ENCODE data around the gene PRDM2. TPM values are rescaled to one million over a fixed set of nuclear protein-coding genes. Genes with fewer than 3 reads are reported as not detected.

Gene PRDM2
- total RNA-seq, 2 experiments from 2014 or later = 41.7 to 44.6 TPM

GRCh38 chr1:13786541-13786940 lies 86.6 kb downstream of the PRDM2 start:
- CTCF ChIA-PET = interaction anchor here (0.5 kb wide), 1 partner anchor 13 kb away, joined by 3 read pairs; no protein-coding TSS in a partner anchor
- no peak overlapping the region for H3K27ac Mint-ChIP-seq
- H3K9me3 Mint-ChIP-seq = no peaks in the 10 kb centered on the region

GRCh38 chr1:13788795-13789194 lies 88.8 kb downstream of the PRDM2 start:
- ChIA-PET CTCF (no interaction called here), POLR2A (no interaction called here)
- no peak for DNase-seq
- intact Hi-C loops (cut with micrococcal nuclease) = no loop called here
- H3K4me3 Mint-ChIP-seq = no peak overlapping the region
- peaks cover 32% of the 10 kb centered on the region for H3K36me3 Mint-ChIP-seq
- no peaks in the 10 kb centered on the region for H3K9me3 Mint-ChIP-seq
- no peak overlapping the region for H3K27ac Mint-ChIP-seq
- H3K27me3 Mint-ChIP-seq = no peaks in the 10 kb centered on the region
- H3K4me1 Mint-ChIP-seq (ENCODE audit: low read depth) = peaks cover 52% of the 10 kb centered on the region

More at GRCh38 chr1:13786541-13786940, 86.6 kb downstream of the PRDM2 start:
- H3K4me3 Mint-ChIP-seq = no peak overlapping the region
- H3K4me1 Mint-ChIP-seq (ENCODE audit: low read depth) = peaks cover 57% of the 10 kb centered on the region
- POLR2A ChIA-PET = no interaction called here
- H3K27me3 Mint-ChIP-seq = no peaks in the 10 kb centered on the region
- no peak for DNase-seq
- intact Hi-C loops (cut with micrococcal nuclease) = no loop called here
- H3K36me3 Mint-ChIP-seq = peaks cover 40% of the 10 kb centered on the region

- no peak overlapping the region for H3K4me3 Mint-ChIP-seq
- peaks cover 34% of the 10 kb centered on the region for H3K36me3 Mint-ChIP-seq
- H3K9me3 Mint-ChIP-seq = no peaks in the 10 kb centered on the region
- H3K4me1 Mint-ChIP-seq (ENCODE audit: low read depth) = peaks cover 56% of the 10 kb centered on the region
- DNase-seq = no peak
- POLR2A ChIA-PET = no interaction called here
- CTCF ChIA-PET = no interaction called here
- H3K27me3 Mint-ChIP-seq = no peaks in the 10 kb centered on the region
- no peak overlapping the region for H3K27ac Mint-ChIP-seq
- intact Hi-C loops (cut with micrococcal nuclease) = loop anchor here (5.0 kb wide), 1 partner anchor 38 kb away; no protein-coding TSS in a partner anchor
Measured at GRCh38 chr1:13790290-13791030, 90.5 kb downstream of the PRDM2 start.

- H3K27me3 Mint-ChIP-seq = no peaks in the 10 kb centered on the region
- ChIA-PET CTCF (interaction anchor here (1.3 kb wide), 1 partner anchor 10 kb away, joined by 4 read pairs; no protein-coding TSS in a partner anchor), POLR2A (interaction anchor here (1.2 to 1.6 kb wide), 2 partner anchors 10 to 43 kb away, joined by 3 read pairs; no protein-coding TSS in a partner anchor)
- intact Hi-C loops (cut with micrococcal nuclease) = loop anchor here (5.0 kb wide), 1 partner anchor 40 kb away; no protein-coding TSS in a partner anchor
- no peaks in the 10 kb centered on the region for H3K9me3 Mint-ChIP-seq
- H3K4me3 Mint-ChIP-seq = no peak overlapping the region
- H3K27ac Mint-ChIP-seq = no peak overlapping the region
- H3K4me1 Mint-ChIP-seq (ENCODE audit: low read depth) = peaks cover 70% of the 10 kb centered on the region
- DNase-seq = no peak
- peaks cover 37% of the 10 kb centered on the region for H3K36me3 Mint-ChIP-seq
Measured at GRCh38 chr1:13792419-13792818, 92.4 kb downstream of the PRDM2 start.

GRCh38 chr1:13793088-13793730 lies 93.2 kb downstream of the PRDM2 start:
- Mint-ChIP-seq H3K4me1 (ENCODE audit: low read depth) (peaks cover 68% of the 10 kb centered on the region), H3K9me3 (no peaks in the 10 kb centered on the region), H3K27me3 (no peaks in the 10 kb centered on the region), H3K36me3 (peaks cover 35% of the 10 kb centered on the region), H3K4me3 (no peak overlapping the region), H3K27ac (no peak overlapping the region)
- CTCF ChIA-PET = no interaction called here
- no peak for DNase-seq
- POLR2A ChIA-PET = interaction anchor here (1.1 to 1.2 kb wide), 2 partner anchors 11 kb away, joined by 3 to 4 read pairs; no protein-coding TSS in a partner anchor
- intact Hi-C loops (cut with micrococcal nuclease) = loop anchor here (5.0 kb wide), 1 partner anchor 41 kb away; no protein-coding TSS in a partner anchor

- no peak overlapping the region for H3K4me3 Mint-ChIP-seq
- no peaks in the 10 kb centered on the region for H3K27me3 Mint-ChIP-seq
- intact Hi-C loops (cut with micrococcal nuclease) = loop anchor here (2.0 to 5.0 kb wide), 3 partner anchors 28 to 64 kb away; no protein-coding TSS in a partner anchor
- peak; percentile 28 for DNase-seq
- peak overlapping the region; percentile 75 for H3K27ac Mint-ChIP-seq
- peaks cover 32% of the 10 kb centered on the region for H3K36me3 Mint-ChIP-seq
- ChIA-PET CTCF (interaction anchor here (1.3 to 1.6 kb wide), 2 partner anchors 12 to 96 kb away, joined by 6 read pairs; no protein-coding TSS in a partner anchor), POLR2A (interaction anchor here (0.7 to 1.5 kb wide), 3 partner anchors 13 to 64 kb away, joined by 4 to 5 read pairs (median 5); no protein-coding TSS in a partner anchor)
- H3K9me3 Mint-ChIP-seq = no peaks in the 10 kb centered on the region
- H3K4me1 Mint-ChIP-seq (ENCODE audit: low read depth) = peaks cover 63% of the 10 kb centered on the region
Measured at GRCh38 chr1:13794231-13795187, 94.5 kb downstream of the PRDM2 start.

GRCh38 chr1:13797397-13797796 lies 97.4 kb downstream of the PRDM2 start:
- no peak for DNase-seq

GRCh38 chr1:13798120-13798519 lies 98.1 kb downstream of the PRDM2 start:
- intact Hi-C loops (cut with micrococcal nuclease) = no loop called here
- ChIA-PET POLR2A (no interaction called here), CTCF (interaction anchor here (0.7 kb wide), 1 partner anchor 15 kb away, joined by 3 read pairs; no protein-coding TSS in a partner anchor)
- Mint-ChIP-seq H3K27ac (no peak overlapping the region), H3K4me1 (ENCODE audit: low read depth) (peaks cover 45% of the 10 kb centered on the region), H3K36me3 (peaks cover 17% of the 10 kb centered on the region), H3K4me3 (no peak overlapping the region), H3K27me3 (no peaks in the 10 kb centered on the region), H3K9me3 (no peaks in the 10 kb centered on the region)
- DNase-seq = no peak

More at GRCh38 chr1:13797397-13797796, 97.4 kb downstream of the PRDM2 start:
- Mint-ChIP-seq H3K4me1 (ENCODE audit: low read depth) (peaks cover 52% of the 10 kb centered on the region), H3K9me3 (no peaks in the 10 kb centered on the region), H3K27me3 (no peaks in the 10 kb centered on the region), H3K4me3 (no peak overlapping the region), H3K27ac (no peak overlapping the region), H3K36me3 (peaks cover 21% of the 10 kb centered on the region)
- ChIA-PET CTCF (no interaction called here), POLR2A (no interaction called here)
- intact Hi-C loops (cut with micrococcal nuclease) = no loop called here

- Mint-ChIP-seq H3K4me3 (no peak overlapping the region), H3K27ac (no peak overlapping the region), H3K36me3 (peaks cover 11% of the 10 kb centered on the region), H3K9me3 (no peaks in the 10 kb centered on the region), H3K4me1 (ENCODE audit: low read depth) (peaks cover 30% of the 10 kb centered on the region), H3K27me3 (no peaks in the 10 kb centered on the region)
- DNase-seq = no peak
- ChIA-PET CTCF (interaction anchor here (0.9 kb wide), 1 partner anchor 132 kb away, joined by 3 read pairs; no protein-coding TSS in a partner anchor), POLR2A (no interaction called here)
- intact Hi-C loops (cut with micrococcal nuclease) = no loop called here
Measured at GRCh38 chr1:13799502-13800283, 99.7 kb downstream of the PRDM2 start.

- intact Hi-C loops (cut with micrococcal nuclease) = no loop called here
- Mint-ChIP-seq H3K9me3 (no peaks in the 10 kb centered on the region), H3K27ac (no peak overlapping the region), H3K36me3 (peaks cover 6% of the 10 kb centered on the region), H3K4me1 (ENCODE audit: low read depth) (peaks cover 15% of the 10 kb centered on the region), H3K4me3 (no peak overlapping the region), H3K27me3 (no peaks in the 10 kb centered on the region)
- ChIA-PET CTCF (interaction anchor here (0.9 kb wide), 1 partner anchor 135 kb away, joined by 3 read pairs; no protein-coding TSS in a partner anchor), POLR2A (no interaction called here)
- DNase-seq = no peak
Measured at GRCh38 chr1:13801232-13801631, 101.2 kb downstream of the PRDM2 start.
